SU-DHL-6 (cell line): ENCODE results near the gene AHI1.

Experiments
- CTCF ChIP-seq: fragments of 200-600 bp; sonication (generic); IDR thresholded peaks from one replicate; pipeline ENCODE4 v1.5.1; 2017; ENCODE audit warnings: antibody characterized with exemption, mild to moderate bottlenecking, low read length, moderate library complexity; ENCODE audit not compliant: insufficient read depth, poor library complexity, severe bottlenecking
- EZH2phosphoT487 ChIP-seq: fragments of 200-600 bp; sonication (generic), shearing (Covaris generic); conservative IDR thresholded peaks from 2 replicates; pipeline ENCODE4 v1.6.1; 2018; ENCODE audit warnings: mild to moderate bottlenecking, antibody characterized with exemption, low read length, moderate library complexity, mixed read lengths

GRCh38 chr6:135243871-135244796 lies 253.4 kb downstream of the AHI1 start:
- no peak for TF ChIP-seq CTCF
- TF ChIP-seq EZH2phosphoT487 = no peak
